B cell (primary cell): Measurements from ENCODE around the gene GRM6. TPM values are rescaled to one million over a fixed set of nuclear protein-coding genes. Genes with fewer than 3 reads are reported as not detected.

Experiments
- ATAC-seq: fragments of 200-7000 bp; cut with Tn5 transposase; one replicate; pipeline ENCODE4 v1.10.0; 2021; ENCODE audit warnings: low read depth, mild to moderate bottlenecking, moderate number of reproducible peaks, moderate library complexity
- CTCF ChIA-PET: fragments of 350-600 bp; sonication (Branson Sonifier 250); formaldehyde crosslinking; loops from one replicate; lab custom pipeline; 2021; ENCODE audit warnings: antibody characterized with exemption, inconsistent platforms; lab: Charles Lee
- POLR2A ChIA-PET: fragments of 350-600 bp; sonication (Branson Sonifier 250); formaldehyde crosslinking; loops from one replicate; lab custom pipeline; 2021; ENCODE audit warnings: antibody characterized with exemption; lab: Charles Lee
- DNase-seq: peaks from one replicate; pipeline ENCODE4 v3.0.0; 2013
- H2AFZ ChIP-seq: 2 replicates; pipeline ENCODE4 v1.6.1; 2012; ENCODE audit warnings: mild to moderate bottlenecking, low read depth, low read length; ENCODE audit not compliant: insufficient read depth, poor library complexity, severe bottlenecking
- H3K27ac ChIP-seq, 2 donors: 1 replicate in 1 of 2; 2 replicates in 1 of 2; pipeline ENCODE4 v1.5.1; 2012 to 2013; ENCODE audit warnings: low read length in 2 of 2, mild to moderate bottlenecking in 2 of 2, moderate library complexity in 1 of 2
- H3K27me3 ChIP-seq, 4 experiments: fragments of 200-600 bp in 1 of 4; sonication (generic) in 1 of 4; replicated peaks in 1 of 4; 1 replicate in 2 of 4; 2 replicates in 2 of 4; pipeline versions ENCODE4 v1.6.1 to v1.7.0; 2013 to 2016; ENCODE audit warnings: low read length in 3 of 4, mild to moderate bottlenecking in 2 of 4, mixed read lengths in 1 of 4, moderate library complexity in 1 of 4; ENCODE audit not compliant: insufficient read depth in 4 of 4, control insufficient read depth in 3 of 4; ENCODE audit errors: control extremely low read depth in 1 of 4
- H3K36me3 ChIP-seq, 2 experiments: replicated peaks in 1 of 2; 1 replicate in 1 of 2; 2 replicates in 1 of 2; pipeline versions ENCODE4 v1.6.1 to v1.7.1; 2013; ENCODE audit warnings: low read length in 1 of 2; ENCODE audit not compliant: insufficient read depth in 2 of 2, control insufficient read depth in 1 of 2; ENCODE audit errors: control extremely low read depth in 1 of 2, extremely low read depth in 1 of 2
- H3K4me1 ChIP-seq, 2 donors: fragments of 200-600 bp in 1 of 2; sonication (generic) in 1 of 2; 1 replicate in 1 of 2; 2 replicates in 1 of 2; pipeline versions ENCODE4 v1.5.1 to v1.6.1; 2013 to 2017; ENCODE audit warnings: low read length in 2 of 2; ENCODE audit not compliant: control insufficient read depth in 2 of 2, insufficient read depth in 2 of 2
- H3K4me2 ChIP-seq: replicated peaks from 2 replicates; pipeline ENCODE3; 2012; ENCODE audit warnings: mild to moderate bottlenecking, low read depth, low read length; ENCODE audit not compliant: poor library complexity, severe bottlenecking
- H3K4me3 ChIP-seq, 5 experiments: fragments of 200-600 bp in 1 of 5; sonication (generic) in 1 of 5; 1 replicate in 3 of 5; 2 replicates in 2 of 5; pipeline versions ENCODE4 v1.5.1 to v1.7.0; 2011 to 2016; ENCODE audit warnings: low read length in 4 of 5, mild to moderate bottlenecking in 4 of 5, low read depth in 2 of 5, control low read depth in 1 of 5, moderate library complexity in 1 of 5; ENCODE audit not compliant: insufficient read depth in 1 of 5; ENCODE audit errors: control extremely low read depth in 1 of 5, extremely low read depth in 1 of 5
- H3K79me2 ChIP-seq: fragments of 200-600 bp; sonication (generic); one replicate; pipeline ENCODE4 v1.6.0; 2016; ENCODE audit warnings: low read length; ENCODE audit not compliant: control insufficient read depth, insufficient read depth
- H3K9ac ChIP-seq: fragments of 200-600 bp; sonication (generic); 2 replicates; pipeline ENCODE4 v1.6.1; 2017; ENCODE audit warnings: mild to moderate bottlenecking, low read length, moderate library complexity
- H3K9me3 ChIP-seq, 3 donors: one replicate each; pipeline versions ENCODE4 v1.6.1 to v1.7.1; 2013; ENCODE audit warnings: low read length in 2 of 3; ENCODE audit not compliant: control insufficient read depth in 2 of 3, insufficient read depth in 1 of 3; ENCODE audit errors: control extremely low read depth in 1 of 3
- H4K20me1 ChIP-seq: 2 replicates; pipeline ENCODE4 v1.6.0; 2012; ENCODE audit warnings: mild to moderate bottlenecking, low read length; ENCODE audit not compliant: insufficient read depth, control insufficient read depth, poor library complexity, severe bottlenecking
- H3K27ac Mint-ChIP-seq: one replicate; pipeline ENCODE4 v1.8.0; 2021; ENCODE audit warnings: mixed read lengths
- H3K27me3 Mint-ChIP-seq: one replicate; pipeline ENCODE4 v1.8.0; 2021; ENCODE audit warnings: mixed read lengths
- H3K4me1 Mint-ChIP-seq: one replicate; pipeline ENCODE4 v1.8.0; 2021; ENCODE audit warnings: mixed read lengths
- H3K4me3 Mint-ChIP-seq: one replicate; pipeline ENCODE4 v1.8.0; 2021; ENCODE audit warnings: mixed read lengths
- H3K9me3 Mint-ChIP-seq: one replicate; pipeline ENCODE4 v1.8.0; 2022; ENCODE audit warnings: mixed read lengths; ENCODE audit not compliant: insufficient read depth
- EZH2 ChIP-seq: IDR thresholded peaks from 2 replicates; pipeline ENCODE4 v1.6.1; 2012; ENCODE audit warnings: borderline replicate concordance, low read depth, mild to moderate bottlenecking, moderate library complexity, low read length; ENCODE audit not compliant: insufficient read depth, poor library complexity, severe bottlenecking
- WGBS: methylation state at CpG from one replicate; pipeline ENCODE4 v1.1.5; 2013; ENCODE audit warnings: missing lambda C conversion rate; ENCODE audit not compliant: insufficient coverage; 5-methylcytosine and 5-hydroxymethylcytosine counted together
- intact Hi-C: fragments of 100-400 bp; cut with micrococcal nuclease; formaldehyde crosslinking; loops from one replicate; pipeline ENCODE4 v1.10.0; 2022
- polyA plus RNA-seq: library from polyadenylated mRNA; depleted of rRNA; stranded (reverse); fragments of >200 nt; gene quantifications from 2 replicates; pipeline ENCODE4 v1.2.3, GENCODE V29; 2012
- total RNA-seq, 2 donors: library from RNA; stranded (reverse); fragments of 120-200 nt in 1 of 2; gene quantifications; 1 replicate in 1 of 2; 2 replicates in 1 of 2; pipeline versions ENCODE4 v1.2.3 to v1.2.4, GENCODE V29; 2013 to 2022
- TF ChIP-seq, protein P1 (sequence below): fragments of 200-600 bp; IDR thresholded peaks from one replicate; pipeline ENCODE4 v1.8.0; 2022; ENCODE audit warnings: antibody characterized with exemption, mild to moderate bottlenecking

GRM6 gene
- total and polyA plus RNA-seq, 2 donors (not counting 1 experiment from before 2014, with no cell fraction given) = not detected

DNA sequence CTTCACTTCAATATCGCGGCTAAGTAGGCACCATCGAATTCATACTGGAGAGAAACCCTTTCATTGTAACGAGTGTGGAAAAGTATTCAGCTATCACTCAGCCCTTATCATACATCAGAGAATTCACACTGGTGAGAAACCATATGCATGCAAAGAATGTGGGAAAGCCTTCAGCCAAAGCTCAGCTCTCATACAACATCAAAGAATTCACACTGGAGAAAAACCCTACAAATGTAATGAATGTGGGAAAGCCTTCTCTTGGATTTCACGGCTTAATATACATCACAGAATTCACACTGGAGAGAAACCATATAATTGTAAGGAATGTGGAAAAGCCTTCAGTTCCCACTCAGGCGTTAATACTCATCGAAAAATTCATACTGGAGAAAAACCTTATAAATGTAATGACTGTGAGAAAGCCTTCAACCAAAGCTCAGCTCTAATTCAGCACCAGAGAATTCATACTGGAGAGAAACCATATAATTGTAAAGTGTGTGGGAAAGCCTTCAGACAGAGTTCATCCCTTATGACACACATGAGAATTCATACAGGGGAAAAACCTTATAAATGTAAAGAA, 38.0 kb upstream of the GRM6 start:
- WGBS = no CpG with 5 or more reads among the region's 7 CpGs
- Histone ChIP-seq H4K20me1 (no peaks in the 10 kb centered on the region), H3K36me3 (peaks cover 9 to 47% of the 10 kb centered on the region in 2 experiments), H3K79me2 (no peaks in the 10 kb centered on the region), H3K9ac (no peak overlapping the region), H2AFZ (no peak overlapping the region), H3K27me3 (no peaks in the 10 kb centered on the region), H3K4me1 (no peaks in the 10 kb centered on the region), H3K4me2 (no peak overlapping the region), H3K27ac (no peak overlapping the region), H3K4me3 (no peak overlapping the region), H3K9me3 (peaks cover 25 to 86% (median 48%) of the 10 kb centered on the region in 3 donors)
- no peak for ATAC-seq
- Mint-ChIP-seq H3K27me3 (no peaks in the 10 kb centered on the region), H3K4me3 (no peak overlapping the region), H3K4me1 (no peaks in the 10 kb centered on the region), H3K27ac (no peak overlapping the region), H3K9me3 (peaks cover 25% of the 10 kb centered on the region)
- CTCF ChIA-PET = no interaction called here
- POLR2A ChIA-PET = no interaction called here
- intact Hi-C loops = no loop called here
- DNase-seq = no peak
- no peak for TF ChIP-seq EZH2
- TF ChIP-seq, protein P1, sequence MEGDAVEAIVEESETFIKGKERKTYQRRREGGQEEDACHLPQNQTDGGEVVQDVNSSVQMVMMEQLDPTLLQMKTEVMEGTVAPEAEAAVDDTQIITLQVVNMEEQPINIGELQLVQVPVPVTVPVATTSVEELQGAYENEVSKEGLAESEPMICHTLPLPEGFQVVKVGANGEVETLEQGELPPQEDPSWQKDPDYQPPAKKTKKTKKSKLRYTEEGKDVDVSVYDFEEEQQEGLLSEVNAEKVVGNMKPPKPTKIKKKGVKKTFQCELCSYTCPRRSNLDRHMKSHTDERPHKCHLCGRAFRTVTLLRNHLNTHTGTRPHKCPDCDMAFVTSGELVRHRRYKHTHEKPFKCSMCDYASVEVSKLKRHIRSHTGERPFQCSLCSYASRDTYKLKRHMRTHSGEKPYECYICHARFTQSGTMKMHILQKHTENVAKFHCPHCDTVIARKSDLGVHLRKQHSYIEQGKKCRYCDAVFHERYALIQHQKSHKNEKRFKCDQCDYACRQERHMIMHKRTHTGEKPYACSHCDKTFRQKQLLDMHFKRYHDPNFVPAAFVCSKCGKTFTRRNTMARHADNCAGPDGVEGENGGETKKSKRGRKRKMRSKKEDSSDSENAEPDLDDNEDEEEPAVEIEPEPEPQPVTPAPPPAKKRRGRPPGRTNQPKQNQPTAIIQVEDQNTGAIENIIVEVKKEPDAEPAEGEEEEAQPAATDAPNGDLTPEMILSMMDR = no peak

GRCh38 chr5:179023528-179024189, 28.5 kb upstream of the GRM6 start, which contains the start of gene ZNF879:
TSS of gene ZNF879 (plus strand) at chr5:179023804. CDS start at chr5:179025005, 1,201 bp downstream.
- ATAC-seq = peak; percentile 94
- Histone ChIP-seq H3K27ac (peak within 1 kb of the TSS in 1 of 2 donors; percentile 76), H3K79me2 (peaks cover 18% of the 10 kb centered on the region), H4K20me1 (no peaks in the 10 kb centered on the region), H3K9ac (peak within 1 kb of the TSS; percentile 90), H3K4me3 (peak within 1 kb of the TSS; percentile 53 to 74 (median 67)), H3K27me3 (no peaks in the 10 kb centered on the region), H3K36me3 (peaks cover 6 to 29% of the 10 kb centered on the region in 2 experiments), H3K4me1 (peaks cover 7 to 18% of the 10 kb centered on the region in 2 donors), H3K9me3 (peaks cover 6 to 53% (median 7%) of the 10 kb centered on the region in 3 donors), H3K4me2 (peak within 1 kb of the TSS; percentile 84), H2AFZ (peak within 1 kb of the TSS; percentile 94)
- Mint-ChIP-seq H3K4me1 (peaks cover 15% of the 10 kb centered on the region), H3K27ac (peak within 1 kb of the TSS; percentile 91), H3K9me3 (peaks cover 11% of the 10 kb centered on the region), H3K4me3 (peak within 1 kb of the TSS; percentile 97), H3K27me3 (no peaks in the 10 kb centered on the region)
- under 1% methylated on average over 69 of the region's 72 CpGs for WGBS
- DNase-seq = peak; percentile 97
- ChIA-PET CTCF (interaction anchor here (1.4 kb wide), 1 partner anchor 37 kb away, joined by 4 read pairs; the partner anchor contains the start of gene ZNF354C), POLR2A (interaction anchor here (1.0 kb wide), 1 partner anchor 37 kb away, joined by 3 read pairs; the partner anchor contains the start of gene ZNF354C)
- TF ChIP-seq EZH2 = no peak
- TF ChIP-seq, protein P1 = no peak
- intact Hi-C loops = loop anchor here (1.0 to 2.0 kb wide), 5 partner anchors 37 to 599 kb away; partner anchors contain the start of genes CLK4, HNRNPH1, ZNF354A and ZNF354B
